HepG2 (cell line): ENCODE measurements around the gene FTL. TPM values are rescaled to one million over a fixed set of nuclear protein-coding genes. Genes with fewer than 3 reads are reported as not detected.

Experiments
- CREBL2 ChIP-seq: sonication (generic); formaldehyde crosslinking; IDR thresholded peaks from 2 replicates; pipeline ENCODE4 v1.8.1; 2023; ENCODE audit warnings: missing genetic modification reagents, mild to moderate bottlenecking, borderline replicate concordance
- GATAD1 ChIP-seq: IDR thresholded peaks from 2 replicates; pipeline ENCODE4 v1.6.1; 2016; ENCODE audit warnings: missing genetic modification reagents, missing compliant biosample characterization
- HIVEP1 ChIP-seq: sonication (generic); formaldehyde crosslinking; IDR thresholded peaks from 2 replicates; pipeline ENCODE4 v1.4.0; 2020; ENCODE audit warnings: mild to moderate bottlenecking, missing genetic modification reagents
- IRF2 ChIP-seq: IDR thresholded peaks from 2 replicates; pipeline ENCODE4 v1.6.1; 2018; ENCODE audit warnings: missing genetic modification reagents, missing compliant biosample characterization
- KLF16 ChIP-seq, 2 experiments: sonication (generic) in 1 of 2; formaldehyde crosslinking in 1 of 2; IDR thresholded peaks; 2 replicates each; pipeline versions ENCODE4 v1.6.1 to v1.8.0; 2016 to 2023; ENCODE audit warnings: missing genetic modification reagents in 2 of 2, missing compliant biosample characterization in 1 of 2
- MAFK ChIP-seq, 2 experiments: IDR thresholded peaks in 1 of 2; conservative IDR thresholded peaks in 1 of 2; 2 replicates each; pipeline ENCODE4 v1.6.1; 2011; ENCODE audit warnings: improper control_type of control experiment in 2 of 2, low read length in 2 of 2
- MTF2 ChIP-seq: sonication (generic); formaldehyde crosslinking; IDR thresholded peaks from 2 replicates; pipeline ENCODE4 v1.5.0; 2020; ENCODE audit warnings: missing genetic modification reagents, borderline replicate concordance
- MZF1 ChIP-seq: sonication (generic); formaldehyde crosslinking; IDR thresholded peaks from 2 replicates; pipeline ENCODE4 v1.8.1; 2023; ENCODE audit warnings: mild to moderate bottlenecking, missing genetic modification reagents, borderline replicate concordance
- NR2C2 ChIP-seq: sonication (generic); formaldehyde crosslinking; IDR thresholded peaks from 2 replicates; pipeline ENCODE4 v1.4.0; 2020; ENCODE audit warnings: missing genetic modification reagents, mild to moderate bottlenecking, moderate library complexity, borderline replicate concordance
- ONECUT2 ChIP-seq: sonication (generic); formaldehyde crosslinking; IDR thresholded peaks from 2 replicates; pipeline ENCODE4 v1.4.0; 2020; ENCODE audit warnings: missing genetic modification reagents
- PBX3 ChIP-seq: sonication (generic); formaldehyde crosslinking; IDR thresholded peaks from 2 replicates; pipeline ENCODE4 v1.8.1; 2023; ENCODE audit warnings: missing genetic modification reagents, inconsistent platforms, borderline replicate concordance
- REL ChIP-seq: sonication (generic); formaldehyde crosslinking; conservative IDR thresholded peaks from 2 replicates; pipeline ENCODE4 v1.8.0; 2022; ENCODE audit warnings: mild to moderate bottlenecking, missing genetic modification reagents, moderate library complexity
- REXO4 ChIP-seq: sonication (generic); formaldehyde crosslinking; IDR thresholded peaks from 2 replicates; pipeline ENCODE4 v1.8.0; 2022; ENCODE audit warnings: missing genetic modification reagents, mild to moderate bottlenecking, borderline replicate concordance
- RFXANK ChIP-seq: IDR thresholded peaks from 2 replicates; pipeline ENCODE4 v1.6.1; 2016
- SCMH1 ChIP-seq: sonication (generic); formaldehyde crosslinking; IDR thresholded peaks from 2 replicates; pipeline ENCODE4 v1.9.0; 2021; ENCODE audit warnings: missing genetic modification reagents, mild to moderate bottlenecking, borderline replicate concordance
- THAP11 ChIP-seq: IDR thresholded peaks from 2 replicates; pipeline ENCODE4 v1.6.1; 2016; ENCODE audit warnings: missing biosample characterization, missing genetic modification reagents
- THRA ChIP-seq: sonication (generic); formaldehyde crosslinking; IDR thresholded peaks from 2 replicates; pipeline ENCODE4 v1.4.0; 2020; ENCODE audit warnings: missing genetic modification reagents, borderline replicate concordance
- ZBTB25 ChIP-seq: IDR thresholded peaks from 2 replicates; pipeline ENCODE4 v1.6.1; 2018; ENCODE audit warnings: missing genetic modification reagents
- ZMYM4 ChIP-seq: sonication (generic); formaldehyde crosslinking; IDR thresholded peaks from 2 replicates; pipeline ENCODE4 v1.8.1; 2023; ENCODE audit warnings: mild to moderate bottlenecking, missing genetic modification reagents
- ZNF205 ChIP-seq: IDR thresholded peaks from 2 replicates; pipeline ENCODE4 v1.6.1; 2018; ENCODE audit warnings: missing biosample characterization, missing genetic modification reagents
- ZNF607 ChIP-seq: sonication (generic); formaldehyde crosslinking; IDR thresholded peaks from 2 replicates; pipeline ENCODE4 v1.5.1; 2020; ENCODE audit warnings: missing genetic modification reagents, mild to moderate bottlenecking, borderline replicate concordance
- ZNF724P ChIP-seq: sonication (generic); formaldehyde crosslinking; IDR thresholded peaks from 2 replicates; pipeline ENCODE4 v1.8.0; 2022; ENCODE audit warnings: missing genetic modification reagents, borderline replicate concordance
- ZNF737 ChIP-seq: sonication (generic); formaldehyde crosslinking; IDR thresholded peaks from 2 replicates; pipeline ENCODE4 v1.5.0; 2020; ENCODE audit warnings: missing genetic modification reagents, mild to moderate bottlenecking, borderline replicate concordance
- polyA plus RNA-seq, 8 experiments: library from polyadenylated mRNA; depleted of rRNA in 3 of 8; stranded (reverse) in 7 of 8; unstranded in 1 of 8; fragments of >200 nt; fragmentation: Illumina TruSeq in 4 of 8; extraction: Trizol in 4 of 8; gene quantifications; 2 replicates each; pipeline versions ENCODE4 v1.2.1 to v1.2.3, GENCODE V29; 2011 to 2016; ENCODE audit warnings: low read depth in 4 of 8, missing spikeins in 1 of 8, mixed read lengths in 1 of 8; ENCODE audit not compliant: insufficient read depth in 1 of 8
- total RNA-seq, 5 experiments: library from RNA; depleted of rRNA; stranded (reverse); fragments of >200 nt; fragmentation: Illumina TruSeq; extraction: Trizol; gene quantifications; 2 replicates each; pipeline ENCODE4 v1.2.3, GENCODE V29; 2016; ENCODE audit warnings: low read depth in 1 of 5
- TF ChIP-seq, protein P1 (sequence below): sonication (generic); formaldehyde crosslinking; IDR thresholded peaks from 2 replicates; pipeline ENCODE4 v1.8.0; 2022; ENCODE audit warnings: missing genetic modification reagents, mild to moderate bottlenecking, borderline replicate concordance

FTL gene
- total and polyA plus RNA-seq, 2 of the 13 experiments (the other 11 are each of a cell fraction or from before 2014, with no cell fraction given), result 2,721 to 8,800 TPM

DNA sequence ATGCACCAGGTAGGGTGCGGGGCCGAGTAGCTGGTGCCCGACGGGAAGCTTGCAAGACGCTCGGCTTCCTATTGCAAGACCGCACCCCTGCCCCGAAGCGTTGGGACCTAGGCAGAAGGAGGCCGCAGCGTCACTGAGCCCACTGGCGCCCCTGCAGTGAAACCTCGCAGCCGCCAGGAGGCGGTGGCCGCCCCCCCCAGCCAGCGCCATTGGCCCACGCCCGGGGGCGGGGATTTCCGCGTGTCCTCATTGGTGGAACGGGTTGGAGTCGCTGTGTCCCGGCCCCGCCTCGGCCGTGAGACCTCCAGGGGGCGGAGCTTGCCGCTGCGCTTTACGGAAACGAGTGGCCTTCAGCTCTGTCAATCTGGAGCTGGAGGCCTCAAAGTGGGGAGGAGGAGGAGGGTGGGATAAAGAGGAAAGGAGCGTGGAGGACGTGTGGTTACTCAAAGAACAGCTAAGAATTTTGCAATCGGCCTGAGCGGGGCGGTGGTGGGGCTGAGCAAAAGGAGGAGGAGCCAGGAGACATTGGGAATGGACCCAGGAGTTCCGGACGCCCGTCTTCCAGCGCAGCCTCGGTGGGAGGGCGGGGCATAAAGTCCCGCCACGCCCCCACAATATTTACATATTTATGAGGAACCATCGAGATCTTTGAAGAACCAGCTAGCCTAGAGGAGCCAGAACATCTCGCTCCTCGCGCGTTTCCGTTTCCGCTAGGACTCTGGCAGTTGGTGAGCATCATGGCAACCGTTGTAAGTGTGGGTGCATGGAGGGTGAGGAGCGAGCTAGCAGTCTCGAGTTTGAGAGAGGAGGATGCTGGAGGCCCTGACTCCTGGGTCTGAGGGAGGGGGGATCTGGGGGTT lies 28.3 kb downstream of the FTL start, which contains the start of the genes GYS1 and RUVBL2 (continued):
- TF ChIP-seq KLF16 (CRISPR knock-in tag; IDR thresholded peaks at IDR 0.05), result peak in 1 of 2 experiments; percentile 57; a peak in 1 of 4 replicates
- TF ChIP-seq ZNF737 (CRISPR knock-in tag), result no peak
- TF ChIP-seq MZF1, result no peak
- no peak for TF ChIP-seq REXO4 (CRISPR knock-in tag)
- TF ChIP-seq NR2C2, result peak; percentile 58
- TF ChIP-seq ZNF724P (CRISPR knock-in tag), result no peak
- TF ChIP-seq RFXANK (CRISPR knock-in tag), result peak; percentile 56; the same call in 1 of the 2 replicates
- TF ChIP-seq ZNF607 (CRISPR knock-in tag), result peak; percentile 59
- TF ChIP-seq PBX3 (CRISPR knock-in tag), result no peak
- peak; percentile 76 for TF ChIP-seq ZMYM4
- TF ChIP-seq MTF2 (CRISPR knock-in tag), result no peak
- TF ChIP-seq CREBL2, result no peak
- no peak for TF ChIP-seq ONECUT2 (CRISPR knock-in tag)
- peak; percentile 94 for TF ChIP-seq GATAD1 (CRISPR knock-in tag)
- TF ChIP-seq, protein P1, sequence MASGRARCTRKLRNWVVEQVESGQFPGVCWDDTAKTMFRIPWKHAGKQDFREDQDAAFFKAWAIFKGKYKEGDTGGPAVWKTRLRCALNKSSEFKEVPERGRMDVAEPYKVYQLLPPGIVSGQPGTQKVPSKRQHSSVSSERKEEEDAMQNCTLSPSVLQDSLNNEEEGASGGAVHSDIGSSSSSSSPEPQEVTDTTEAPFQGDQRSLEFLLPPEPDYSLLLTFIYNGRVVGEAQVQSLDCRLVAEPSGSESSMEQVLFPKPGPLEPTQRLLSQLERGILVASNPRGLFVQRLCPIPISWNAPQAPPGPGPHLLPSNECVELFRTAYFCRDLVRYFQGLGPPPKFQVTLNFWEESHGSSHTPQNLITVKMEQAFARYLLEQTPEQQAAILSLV (CRISPR knock-in tag), result no peak
- TF ChIP-seq ZNF205 (CRISPR knock-in tag), result peak; percentile 9; the same call in 1 of the 2 replicates
- peak; percentile 84 for TF ChIP-seq REL
- 0 out of 2 replicates have a peak, but pooled peaks have one; percentile 14 for TF ChIP-seq HIVEP1 (CRISPR knock-in tag)
- TF ChIP-seq MAFK (conservative IDR thresholded peaks at IDR 0.05 in 1 of 2, IDR thresholded peaks at IDR 0.05 in 1 of 2; ENCODE audit: low read length in 2 of 2), result no peak
- TF ChIP-seq IRF2 (CRISPR knock-in tag), result no peak; the same call in 1 of the 2 replicates
- TF ChIP-seq THAP11 (CRISPR knock-in tag), result peak; percentile 90
- peak; percentile 43; the same call in 1 of the 2 replicates for TF ChIP-seq ZBTB25 (CRISPR knock-in tag)
- no peak for TF ChIP-seq SCMH1 (CRISPR knock-in tag)
- 0 out of 2 replicates have a peak, but pooled peaks have one; percentile 32 for TF ChIP-seq THRA (CRISPR knock-in tag)
